Fibroblast of skin of back (primary cell): ENCODE data around the gene DHH. TPM values are rescaled to one million over a fixed set of nuclear protein-coding genes. Genes with fewer than 3 reads are reported as not detected.
"Not testable (repeated sequence)": the region's sequence is repeated elsewhere in the genome, so short reads cannot be mapped to it uniquely, and the experiment has no call there.

ENCODE experiments used
- DNase-seq: peaks from one replicate; pipeline ENCODE4 v3.0.0-alpha.2; 2013
- polyA plus RNA-seq, 2 experiments: library from polyadenylated mRNA; unstranded; fragments of 120-200 nt; gene quantifications; one replicate each; pipeline ENCODE4 v1.2.1, GENCODE V29; 2013; ENCODE audit not compliant: insufficient read length in 2 of 2

The DHH gene
- polyA plus RNA-seq (2013, experiment 1 of 2; ENCODE audit: insufficient read length) = not detected
- polyA plus RNA-seq (2013, experiment 2 of 2; ENCODE audit: insufficient read length) = not detected

DNA sequence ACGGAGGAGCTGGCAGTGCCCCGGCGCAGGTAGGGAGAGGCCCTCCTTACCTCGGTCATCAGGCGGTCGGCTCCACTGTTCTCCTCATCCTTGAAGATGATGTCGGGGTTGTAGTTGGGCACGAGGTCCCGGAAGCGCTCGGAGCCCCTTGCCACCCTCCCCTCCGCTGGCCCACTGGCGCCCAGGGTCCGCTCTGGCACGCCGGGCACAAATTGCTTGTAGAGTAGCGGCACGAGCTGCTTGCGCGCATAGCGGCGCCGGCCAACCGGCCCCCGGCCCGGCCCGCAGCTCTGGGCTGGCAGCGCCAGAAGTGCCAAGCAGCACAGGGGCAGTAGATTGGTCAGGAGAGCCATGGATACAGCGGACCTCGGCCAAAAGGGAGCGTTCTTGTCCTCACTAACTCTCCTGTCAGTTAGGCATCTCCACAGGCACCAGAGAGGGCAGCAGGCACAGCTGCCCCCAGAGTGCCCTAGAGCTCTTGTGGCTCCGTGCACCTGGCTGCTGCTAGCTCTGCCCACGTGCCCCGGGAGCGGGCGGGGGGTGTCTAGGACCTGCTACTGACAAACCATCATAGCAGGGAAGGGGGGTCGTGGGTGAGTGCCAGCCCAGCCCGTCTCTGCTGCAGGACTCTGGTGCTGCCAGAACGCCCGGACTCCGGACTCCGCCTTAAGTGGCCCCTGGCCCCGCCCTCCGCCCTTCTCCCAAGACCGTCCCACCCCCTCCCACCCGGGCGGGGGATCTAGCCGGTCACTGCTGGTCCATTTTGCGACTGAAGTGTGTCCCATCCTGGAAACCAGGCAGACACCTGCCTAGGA lies at the start of gene DHH:
DHH (minus strand) TSS at position 642 of the 815 bp plus-strand sequence; CDS start at position 353, 289 bp downstream.
- DNase-seq = no peak

- DNase-seq = no peak
Observed at GRCh38 chr12:49144384-49144783, 49.8 kb upstream of the DHH start.

GRCh38 chr12:49138999-49139398 lies 44.4 kb upstream of the DHH start:
- DNase-seq = no peak

DNA sequence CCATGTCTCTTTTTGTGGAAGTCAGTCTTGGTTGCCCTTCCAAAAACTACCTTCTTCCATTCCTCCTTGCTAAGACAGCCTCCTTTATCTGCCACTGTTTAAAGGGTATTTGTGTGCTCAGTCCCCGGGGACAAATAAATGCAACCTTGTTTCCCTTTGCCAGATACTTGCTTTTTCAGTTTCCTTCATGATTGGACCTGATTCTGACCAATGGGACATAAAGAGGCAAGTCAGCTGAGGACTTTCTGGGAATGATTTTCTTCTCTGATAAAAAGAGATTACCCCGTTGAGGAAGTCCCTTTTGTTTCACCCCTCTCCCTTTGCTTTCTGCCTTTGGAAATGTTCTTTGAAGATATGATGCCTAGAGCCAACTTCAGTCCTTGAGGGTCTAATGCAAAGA lies 44.0 kb upstream of the DHH start:
- DNase-seq = no peak

DNA sequence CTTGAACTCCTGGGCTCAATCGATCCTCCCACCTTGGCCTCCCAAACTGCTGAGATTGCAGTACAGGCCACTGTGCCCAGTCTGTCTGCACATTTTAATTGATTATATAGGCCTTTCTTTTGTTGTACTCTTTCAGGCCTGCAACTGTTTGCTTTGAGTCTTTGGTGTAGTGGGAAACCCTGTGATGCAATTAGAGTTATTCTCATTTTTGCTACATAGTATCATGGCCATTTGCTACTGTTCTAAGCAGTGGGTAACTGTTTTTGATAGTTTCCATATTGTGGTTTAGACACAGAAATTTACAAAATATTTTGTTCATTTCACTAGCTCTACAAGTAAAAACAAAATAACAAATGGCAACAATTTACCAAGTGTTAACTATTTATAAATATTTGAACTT lies 42.9 kb upstream of the DHH start:
- DNase-seq = no peak

- DNase-seq = not testable (repeated sequence)
Observed at GRCh38 chr12:49136997-49137396, 42.4 kb upstream of the DHH start.

DNA sequence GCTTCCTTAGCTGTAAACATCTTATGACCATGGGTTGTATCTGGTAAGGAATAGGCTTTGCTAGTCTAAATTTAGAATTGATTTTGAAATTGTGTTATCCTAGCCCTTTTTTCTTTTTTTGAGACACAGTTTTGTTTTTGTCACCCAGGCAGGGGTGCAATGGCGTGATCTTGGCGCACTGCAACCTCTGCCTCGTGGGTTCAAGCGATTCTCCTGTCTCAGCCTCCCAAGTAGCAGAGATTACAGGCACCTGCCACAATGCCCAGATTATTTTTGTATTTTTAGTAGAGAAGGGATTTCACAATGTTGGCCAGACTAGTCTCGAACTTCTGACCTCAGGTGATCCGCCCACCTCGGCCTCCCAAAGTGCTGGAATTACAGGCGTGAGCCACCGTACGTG lies 39.0 kb upstream of the DHH start:
- no peak for DNase-seq

DNA sequence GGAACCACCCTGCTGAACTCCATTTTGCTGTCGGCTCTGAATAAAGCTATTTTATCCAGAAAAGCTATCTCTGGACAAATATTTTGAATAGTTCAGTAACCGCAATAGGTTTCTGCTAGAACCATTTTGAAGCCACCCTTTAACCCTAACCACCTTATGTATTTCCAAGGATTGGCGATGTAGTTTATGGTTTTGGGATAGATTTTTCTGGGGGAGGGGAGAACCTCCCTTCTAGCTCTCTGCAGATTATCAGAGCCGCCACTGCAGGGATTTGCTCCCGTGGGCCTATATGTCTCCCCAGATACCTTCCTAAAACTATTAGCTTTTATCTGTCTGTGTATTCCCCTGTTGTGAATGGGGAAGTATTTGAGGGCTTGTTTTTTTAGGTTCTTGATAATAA lies 38.4 kb upstream of the DHH start:
- no peak for DNase-seq

- peak; percentile 43 for DNase-seq
Observed at GRCh38 chr12:49131894-49132461, 37.4 kb upstream of the DHH start.

DNA sequence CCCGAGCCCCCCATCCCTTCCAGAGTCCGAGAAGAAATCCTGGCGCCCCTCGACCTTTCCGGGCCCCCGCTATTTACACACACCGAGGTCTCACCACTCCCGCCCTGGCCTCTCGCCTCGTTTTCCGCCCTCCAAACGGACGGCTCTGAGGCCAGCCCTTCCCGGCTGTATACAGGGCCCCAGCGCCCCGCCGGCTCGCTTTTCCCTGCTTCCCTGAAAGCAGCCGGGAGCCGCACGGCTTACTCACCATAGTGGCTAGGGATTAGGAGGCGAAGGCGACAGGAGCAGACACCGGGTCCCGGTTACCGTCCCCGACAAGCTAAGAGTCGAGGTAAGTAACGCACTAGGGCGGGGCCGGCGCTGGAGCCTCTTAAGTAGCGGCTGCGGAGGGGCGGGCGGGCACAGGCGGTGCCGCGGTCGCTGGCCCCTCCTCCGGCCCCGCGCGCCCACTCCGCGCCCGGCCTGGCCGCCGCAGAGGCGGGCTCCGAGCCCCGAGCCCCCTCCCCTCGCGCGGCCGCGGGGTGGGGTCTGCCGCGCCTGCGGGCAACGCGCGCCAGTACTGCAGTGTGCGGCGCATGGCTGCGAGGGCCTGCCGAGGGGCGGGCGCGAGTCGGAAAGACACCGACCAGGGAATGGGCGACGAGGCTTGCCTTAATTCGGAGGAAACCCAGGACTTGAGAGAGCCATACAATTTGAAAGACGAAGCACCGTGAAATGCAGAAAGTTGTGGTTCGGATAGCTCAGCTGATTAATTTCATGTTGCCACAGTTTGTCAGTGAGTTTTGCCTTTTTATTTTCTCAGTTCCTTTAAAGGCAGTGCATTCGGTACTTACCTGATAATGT lies 36.7 kb upstream of the DHH start, which contains the start of gene TUBA1B:
TUBA1B (minus strand) TSS at position 345 of the 843 bp plus-strand sequence; CDS start at position 250, 95 bp downstream.
- peak; percentile 90 for DNase-seq

DNA sequence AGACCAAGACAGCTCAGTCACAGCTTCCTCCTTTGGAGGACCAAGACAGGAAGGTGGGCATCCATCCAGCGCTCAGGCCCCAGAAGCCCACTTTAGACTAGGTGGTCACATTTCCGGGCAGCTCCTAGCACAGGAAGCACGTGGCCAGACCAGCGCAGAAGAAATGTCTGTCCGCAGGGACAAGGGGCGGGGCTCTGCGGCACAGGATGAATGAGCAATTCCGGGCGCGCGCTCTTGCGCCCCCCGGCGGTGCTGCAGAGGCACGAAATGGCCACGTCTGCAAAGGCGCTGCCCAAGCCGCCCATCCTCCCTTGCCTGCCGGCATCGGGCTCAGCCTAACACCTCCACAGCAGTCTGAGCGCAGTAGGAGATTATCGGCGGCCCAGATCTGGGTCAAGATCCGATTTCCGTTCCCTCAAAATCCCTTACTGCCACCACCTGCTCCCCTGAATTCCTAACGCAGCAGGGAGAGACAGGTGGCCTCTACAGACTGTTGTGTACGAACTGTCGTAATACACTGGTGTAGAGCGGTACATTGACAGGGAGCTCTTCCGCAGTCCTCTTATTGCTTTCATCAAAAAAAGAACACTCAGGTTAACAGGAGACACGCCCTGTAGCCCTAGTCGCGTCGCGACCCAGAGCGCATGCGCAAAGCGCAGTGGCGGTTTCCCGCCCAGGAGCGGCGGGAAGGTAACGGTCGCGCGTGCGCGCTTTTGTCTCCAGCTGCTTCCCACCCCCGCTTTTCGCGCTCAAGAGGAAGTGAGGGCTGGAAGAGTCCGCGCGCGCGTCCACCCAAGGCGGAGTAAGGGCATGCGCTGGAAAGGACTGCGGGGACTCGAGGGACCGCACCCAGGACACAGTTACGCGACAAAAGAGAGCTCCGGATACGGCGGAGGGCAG lies 35.8 kb upstream of the DHH start:
- peak; percentile 92 for DNase-seq

DNA sequence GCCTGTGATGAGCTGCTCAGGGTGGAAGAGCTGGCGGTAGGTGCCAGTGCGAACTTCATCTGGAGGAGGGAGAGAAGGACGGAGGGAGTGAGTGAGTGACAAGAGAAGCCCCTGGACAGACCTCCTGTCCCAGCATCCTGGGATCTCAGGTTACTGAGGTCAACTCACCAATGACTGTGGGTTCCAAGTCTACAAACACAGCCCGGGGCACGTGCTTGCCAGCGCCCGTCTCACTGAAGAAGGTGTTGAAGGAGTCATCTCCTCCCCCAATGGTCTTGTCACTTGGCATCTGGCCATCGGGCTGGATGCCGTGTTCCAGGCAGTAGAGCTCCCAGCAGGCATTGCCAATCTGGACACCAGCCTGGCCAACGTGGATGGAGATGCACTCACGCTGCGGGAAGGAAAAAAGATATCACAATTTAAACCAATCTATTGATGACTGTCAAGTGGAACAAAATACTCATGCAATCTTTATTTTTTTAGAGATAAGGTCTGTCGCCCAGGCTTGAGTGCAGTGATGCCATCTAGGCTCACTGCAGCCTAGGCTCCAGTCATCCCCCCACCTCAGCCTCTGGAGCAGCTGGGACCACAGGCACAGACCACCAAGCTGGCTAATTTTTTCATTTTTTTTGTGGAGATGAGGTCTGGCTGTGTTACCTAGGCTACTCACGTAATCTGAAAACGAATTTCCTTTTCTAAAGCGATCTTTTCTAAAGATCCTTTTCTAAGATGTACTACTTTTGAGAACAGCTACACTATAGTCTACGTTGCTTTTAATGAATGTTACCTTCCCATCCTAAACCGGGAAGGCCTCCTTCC lies 34.9 kb upstream of the DHH start:
- DNase-seq = no peak

DNA sequence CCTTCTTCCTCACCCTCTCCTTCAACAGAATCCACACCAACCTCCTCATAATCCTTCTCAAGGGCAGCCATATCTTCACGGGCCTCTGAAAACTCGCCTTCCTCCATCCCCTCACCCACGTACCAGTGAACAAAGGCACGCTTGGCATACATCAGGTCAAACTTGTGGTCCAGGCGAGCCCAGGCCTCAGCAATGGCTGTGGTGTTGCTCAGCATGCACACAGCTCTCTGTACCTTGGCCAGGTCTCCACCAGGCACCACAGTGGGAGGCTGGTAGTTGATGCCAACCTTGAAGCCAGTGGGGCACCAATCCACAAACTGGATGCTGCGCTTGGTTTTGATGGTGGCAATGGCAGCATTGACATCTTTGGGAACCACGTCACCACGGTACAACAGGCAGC lies 33.4 kb upstream of the DHH start:
- not testable (repeated sequence) for DNase-seq

DNA sequence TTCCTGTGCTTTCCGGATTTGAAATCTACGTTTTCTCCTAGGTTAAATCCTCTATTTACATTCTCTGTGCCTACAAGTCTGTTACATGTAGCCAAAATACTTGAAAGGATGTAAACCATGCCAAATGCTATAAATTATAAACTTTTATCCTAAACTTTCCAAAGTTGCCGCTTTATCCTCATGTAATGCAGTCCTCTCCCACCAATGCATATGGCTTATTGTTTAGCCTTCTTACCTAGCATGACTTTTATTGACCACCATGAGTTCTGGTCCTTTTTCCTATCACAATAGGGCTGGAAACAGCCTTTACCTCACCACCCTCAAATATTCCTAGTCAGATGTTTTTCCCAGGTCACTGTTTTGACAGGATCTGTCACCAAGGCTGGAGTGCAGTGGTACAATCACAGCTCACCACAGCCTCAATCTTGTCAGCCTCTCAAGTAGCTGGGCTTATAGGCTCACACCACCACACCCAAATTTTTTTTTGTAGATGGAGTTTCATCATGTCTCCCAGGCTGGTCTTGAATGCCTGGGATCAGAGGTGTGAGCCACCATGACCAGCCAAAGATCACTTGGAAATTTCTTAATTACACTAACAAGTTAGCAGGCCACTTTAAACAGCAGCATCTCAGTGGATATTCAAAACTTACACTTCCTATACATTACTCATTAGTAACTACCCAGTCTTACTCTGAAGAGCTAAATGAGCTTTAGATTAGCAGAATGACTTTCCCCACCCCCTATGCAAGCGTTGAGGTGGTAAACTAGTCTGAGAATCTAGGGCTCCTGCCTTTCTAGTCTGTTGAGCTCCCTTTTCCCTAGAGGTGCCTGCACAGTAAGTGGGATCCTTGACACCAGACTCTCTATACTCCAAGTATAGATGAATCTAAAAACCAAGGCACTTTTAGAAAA lies 32.5 kb upstream of the DHH start:
- peak; percentile 17 for DNase-seq

DNA sequence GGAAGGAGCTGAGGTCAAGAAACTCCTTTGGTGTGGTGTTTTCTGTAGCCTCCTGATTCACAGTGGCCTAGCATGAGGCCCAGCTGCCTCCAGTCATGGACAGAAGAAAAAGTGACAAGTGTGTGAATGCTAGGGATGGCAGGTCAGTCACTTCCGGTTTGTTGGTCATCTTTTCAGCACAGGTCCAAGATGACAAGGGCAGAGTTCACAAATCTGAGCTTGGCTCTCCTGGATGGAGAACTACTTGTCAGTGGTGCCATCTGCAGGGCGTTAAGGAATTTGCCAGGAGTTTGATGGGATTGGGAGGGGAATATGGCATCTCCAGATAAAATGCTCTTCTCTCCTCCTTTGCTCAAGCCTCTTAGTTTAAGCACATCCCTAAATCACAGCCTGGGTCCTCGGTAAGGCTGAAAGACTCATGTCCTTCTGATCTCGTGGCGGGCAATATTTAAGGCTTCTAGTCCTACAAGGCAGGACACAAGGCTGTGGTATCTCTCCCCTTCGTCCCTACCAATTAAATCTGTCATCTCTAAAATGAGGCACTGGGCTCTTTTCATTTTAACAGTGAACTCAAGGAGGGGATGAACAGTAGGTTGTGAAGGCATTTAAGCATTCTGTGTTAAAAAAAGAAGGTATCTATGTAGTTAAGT lies 26.6 kb upstream of the DHH start:
- DNase-seq = peak; percentile 66

GRCh38 chr12:49111206-49111605 lies 16.6 kb upstream of the DHH start:
- no peak for DNase-seq

- peak; percentile 99 for DNase-seq
Observed at GRCh38 chr12:49110464-49111155, 16.0 kb upstream of the DHH start, which contains the start of gene LMBR1L. Gene LMBR1L (minus strand): TSS chr12:49110847. CDS start chr12:49110555, 292 bp downstream.

DNA sequence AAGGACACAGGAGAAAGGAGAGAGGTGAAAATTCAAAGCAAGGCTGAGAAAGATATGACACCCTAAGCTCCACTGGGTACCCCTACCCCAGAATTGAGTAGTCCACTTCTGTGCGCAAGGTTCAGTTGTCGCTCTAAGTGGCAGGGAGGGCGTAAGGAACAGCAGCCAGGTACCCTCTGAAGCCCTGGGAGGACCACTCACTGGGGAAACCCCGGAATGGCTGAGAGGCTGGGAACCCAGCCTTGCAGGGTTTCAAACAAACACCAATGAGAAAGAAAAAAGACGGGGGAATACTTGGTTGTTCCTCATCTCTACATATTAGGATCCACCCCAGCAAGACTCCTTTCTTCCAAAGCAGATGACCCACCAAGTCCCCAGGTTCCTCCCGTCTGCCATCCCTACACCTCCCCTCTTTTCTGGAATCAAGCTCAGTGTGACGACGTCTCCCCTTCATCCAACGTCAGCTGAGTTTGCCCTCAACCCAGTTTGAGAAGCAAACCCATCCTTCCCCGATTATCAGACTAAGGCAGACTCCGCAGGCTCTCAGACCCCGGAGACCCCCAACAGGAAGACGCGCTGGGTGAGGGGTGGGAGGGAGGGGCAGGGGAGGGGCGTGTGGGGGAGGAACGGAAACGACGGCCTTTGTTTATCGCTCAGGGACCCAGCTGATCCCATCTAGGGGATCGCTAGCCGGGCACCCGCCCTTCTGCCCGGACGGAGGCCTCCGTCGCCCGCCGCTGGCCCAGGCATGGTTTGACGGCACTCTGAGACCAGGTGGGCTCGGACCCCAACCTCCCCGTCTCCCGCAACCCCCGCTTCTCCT lies 15.3 kb upstream of the DHH start:
- DNase-seq = no peak
